ENCODE measurements around the gene C6orf132. TPM values are rescaled to one million over a fixed set of nuclear protein-coding genes. Genes with fewer than 3 reads are reported as not detected.

Gene C6orf132
- total RNA-seq, 4 donors from 2014 or later = 0.83 to 2.1 (median 1.6) TPM

DNA sequence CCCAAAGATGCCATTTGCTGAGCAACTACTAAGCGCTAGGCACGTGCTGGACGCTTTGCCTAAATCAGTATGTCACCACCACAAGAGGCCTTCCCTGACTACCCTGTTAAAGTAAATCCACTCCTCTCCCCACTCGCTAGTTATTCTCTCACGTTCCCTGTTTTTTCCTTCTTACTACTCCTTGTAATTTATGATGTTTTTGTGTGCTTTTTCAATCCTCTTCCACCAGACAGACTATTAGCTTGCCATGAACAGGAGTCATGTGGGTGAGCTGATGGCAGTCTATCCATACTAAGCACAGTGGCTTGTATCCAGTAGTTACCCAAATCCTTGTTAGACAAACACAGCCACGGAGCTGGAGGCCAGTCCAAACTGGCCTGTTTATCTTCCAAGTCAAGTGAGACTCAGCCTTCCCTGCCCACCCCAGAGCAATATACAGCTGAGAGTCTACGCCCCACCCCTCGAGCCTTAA, 41.2 kb downstream of the C6orf132 start:
- H3K27ac ChIP-seq (replicated peaks in 1 of 4) = peak overlapping the region in 3 of 4 donors; percentile 15 to 32 (median 32)
- peaks cover 18 to 40% (median 28%) of the 10 kb centered on the region in 4 donors for H3K4me1 ChIP-seq
- intact Hi-C loops (cut with DNase I) = no loop called here
- H3K9me3 ChIP-seq = no peaks in the 10 kb centered on the region
- DNase-seq (ENCODE audit: extremely low spot score) = no peak
- WGBS = 71% methylated on average over 8 of the region's 8 CpGs
- peaks cover 0 to 26% (median 4%) of the 10 kb centered on the region in 4 donors for H3K27me3 ChIP-seq
- H3K36me3 ChIP-seq = no peaks in the 10 kb centered on the region
- H3K4me3 ChIP-seq = no peak overlapping the region
- TF ChIP-seq POLR2AphosphoS5 (IDR thresholded peaks at IDR 0.05) (no peak), EP300 (IDR thresholded peaks at IDR 0.05) (no peak), POLR2A (IDR thresholded peaks at IDR 0.05; ENCODE audit: low read depth) (no peak)
- TF ChIP-seq, protein P1, sequence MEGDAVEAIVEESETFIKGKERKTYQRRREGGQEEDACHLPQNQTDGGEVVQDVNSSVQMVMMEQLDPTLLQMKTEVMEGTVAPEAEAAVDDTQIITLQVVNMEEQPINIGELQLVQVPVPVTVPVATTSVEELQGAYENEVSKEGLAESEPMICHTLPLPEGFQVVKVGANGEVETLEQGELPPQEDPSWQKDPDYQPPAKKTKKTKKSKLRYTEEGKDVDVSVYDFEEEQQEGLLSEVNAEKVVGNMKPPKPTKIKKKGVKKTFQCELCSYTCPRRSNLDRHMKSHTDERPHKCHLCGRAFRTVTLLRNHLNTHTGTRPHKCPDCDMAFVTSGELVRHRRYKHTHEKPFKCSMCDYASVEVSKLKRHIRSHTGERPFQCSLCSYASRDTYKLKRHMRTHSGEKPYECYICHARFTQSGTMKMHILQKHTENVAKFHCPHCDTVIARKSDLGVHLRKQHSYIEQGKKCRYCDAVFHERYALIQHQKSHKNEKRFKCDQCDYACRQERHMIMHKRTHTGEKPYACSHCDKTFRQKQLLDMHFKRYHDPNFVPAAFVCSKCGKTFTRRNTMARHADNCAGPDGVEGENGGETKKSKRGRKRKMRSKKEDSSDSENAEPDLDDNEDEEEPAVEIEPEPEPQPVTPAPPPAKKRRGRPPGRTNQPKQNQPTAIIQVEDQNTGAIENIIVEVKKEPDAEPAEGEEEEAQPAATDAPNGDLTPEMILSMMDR (IDR thresholded peaks at IDR 0.05) = no peak

- Histone ChIP-seq H3K4me1 (peaks cover 18 to 40% (median 27%) of the 10 kb centered on the region in 4 donors), H3K4me3 (no peak overlapping the region), H3K9me3 (no peaks in the 10 kb centered on the region), H3K27me3 (peaks cover 0 to 16% (median 4%) of the 10 kb centered on the region in 4 donors), H3K36me3 (no peaks in the 10 kb centered on the region), H3K27ac (replicated peaks in 1 of 4) (peak overlapping the region in 3 of 4 donors; percentile 32 to 41 (median 32))
- TF ChIP-seq EP300 (IDR thresholded peaks at IDR 0.05) (no peak), POLR2AphosphoS5 (IDR thresholded peaks at IDR 0.05) (no peak), POLR2A (IDR thresholded peaks at IDR 0.05; ENCODE audit: low read depth) (no peak)
- TF ChIP-seq, protein P1 (IDR thresholded peaks at IDR 0.05) = no peak
- DNase-seq (ENCODE audit: extremely low spot score) = no peak
- WGBS = 79% methylated on average over 14 of the region's 14 CpGs
- intact Hi-C loops (cut with DNase I) = no loop called here
These were observed 42.2 kb downstream of the C6orf132 start for GRCh38 chr6:42100029-42100901.

DNA sequence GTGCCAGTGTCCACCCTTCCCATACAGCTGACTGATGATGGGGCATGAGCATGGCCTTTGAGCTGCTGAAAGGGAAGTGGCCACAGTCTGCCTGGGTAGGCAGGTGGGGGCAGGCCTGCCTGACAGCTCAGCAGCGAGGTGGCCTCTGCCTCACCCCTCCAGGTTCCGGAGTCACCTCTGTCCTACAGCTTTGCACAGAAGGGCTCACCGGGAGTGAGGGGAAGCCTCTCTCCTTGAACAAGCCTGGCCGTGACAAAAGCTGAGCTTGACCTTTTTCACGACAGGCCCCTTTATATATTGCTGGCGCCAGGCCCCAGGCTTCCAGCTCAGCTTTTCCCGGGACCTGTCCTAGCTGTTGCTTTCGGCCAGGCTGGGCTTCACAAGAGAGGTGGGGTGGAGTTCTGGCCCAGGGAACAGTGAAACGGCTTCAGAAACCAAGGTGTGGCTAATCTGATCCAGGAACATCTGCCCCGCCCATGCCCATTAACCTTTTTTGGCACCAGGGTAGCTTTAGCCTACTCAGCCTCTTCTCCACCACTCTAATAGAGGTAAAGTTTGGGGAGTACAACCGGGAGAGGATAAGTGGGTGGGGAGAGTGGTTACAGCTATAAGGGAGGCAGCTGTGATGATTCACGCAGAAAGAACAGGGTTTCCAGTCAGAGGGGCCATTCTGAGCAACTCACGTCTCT, 42.9 kb downstream of the C6orf132 start:
- Histone ChIP-seq H3K4me1 (peaks cover 14 to 35% (median 23%) of the 10 kb centered on the region in 4 donors), H3K27ac (replicated peaks in 1 of 4) (peak overlapping the region in 3 of 4 donors; percentile 32 to 49 (median 32)), H3K9me3 (no peaks in the 10 kb centered on the region), H3K36me3 (no peaks in the 10 kb centered on the region), H3K4me3 (no peak overlapping the region), H3K27me3 (peaks cover 0 to 9% (median 3%) of the 10 kb centered on the region in 4 donors)
- DNase-seq (ENCODE audit: extremely low spot score) = no peak
- 62% methylated on average over 11 of the region's 13 CpGs for whole genome bisulfite sequencing
- TF ChIP-seq POLR2A (IDR thresholded peaks at IDR 0.05; ENCODE audit: low read depth) (no peak), POLR2AphosphoS5 (IDR thresholded peaks at IDR 0.05) (no peak), EP300 (IDR thresholded peaks at IDR 0.05) (no peak)
- TF ChIP-seq, protein P1 (IDR thresholded peaks at IDR 0.05) = no peak
- intact Hi-C loops (cut with DNase I) = no loop called here

DNA sequence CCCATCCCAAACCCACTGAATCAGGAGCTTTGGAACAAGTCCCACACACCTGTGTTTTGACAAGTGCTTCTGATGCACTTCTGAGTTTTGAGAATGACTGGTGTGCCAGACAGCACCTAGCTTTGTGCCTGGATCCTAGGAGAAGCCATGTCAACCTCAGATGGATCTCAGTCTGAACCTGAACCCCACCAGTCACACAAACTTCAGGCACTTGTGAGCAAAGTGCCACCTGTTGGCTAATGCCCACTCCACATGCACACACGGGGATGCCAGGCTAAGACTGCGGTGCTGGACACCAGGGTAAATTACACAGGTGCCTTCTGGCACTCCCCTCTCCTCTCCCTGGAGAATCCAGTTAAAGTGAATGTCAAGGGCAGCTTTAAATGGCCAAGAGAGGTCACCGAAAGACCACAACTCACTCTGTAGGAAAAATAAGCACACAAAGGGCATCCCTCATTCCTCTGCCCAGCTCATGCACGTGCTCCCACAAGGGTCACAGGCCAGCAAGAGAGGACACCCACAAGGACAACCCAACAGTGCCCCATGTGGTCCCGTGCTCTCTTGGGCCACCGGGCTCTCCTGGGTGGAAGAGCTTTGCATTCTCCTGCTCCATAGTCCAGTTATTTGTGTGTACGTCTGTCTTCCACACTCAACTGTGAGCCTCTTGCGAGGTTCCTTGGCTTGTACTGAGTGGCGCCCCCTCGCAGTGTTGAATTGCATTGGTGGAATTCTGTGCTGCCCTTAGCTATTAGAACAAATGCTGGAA, 46.5 kb downstream of the C6orf132 start:
- no peak overlapping the region for H3K4me3 ChIP-seq
- no peaks in the 10 kb centered on the region for H3K27me3 ChIP-seq
- intact Hi-C loops (cut with DNase I) = no loop called here
- 69% methylated on average over 7 of the region's 10 CpGs for WGBS
- no peaks in the 10 kb centered on the region for H3K36me3 ChIP-seq
- H3K27ac ChIP-seq (replicated peaks in 1 of 4) = no peak overlapping the region
- TF ChIP-seq POLR2A (IDR thresholded peaks at IDR 0.05; ENCODE audit: low read depth) = no peak
- TF ChIP-seq, protein P1 (IDR thresholded peaks at IDR 0.05) = no peak
- TF ChIP-seq POLR2AphosphoS5 (IDR thresholded peaks at IDR 0.05) = no peak
- no peak for TF ChIP-seq EP300 (IDR thresholded peaks at IDR 0.05)
- no peaks in the 10 kb centered on the region for H3K9me3 ChIP-seq
- H3K4me1 ChIP-seq = peaks cover under 1 to 15% (median 7%) of the 10 kb centered on the region in 4 donors
- DNase-seq (ENCODE audit: extremely low spot score) = no peak

All from esophagus muscularis mucosa (tissue), 4 donors.